Mucosa of descending colon (tissue), 3 donors: ENCODE results near the gene ARHGAP9. TPM values are rescaled to one million over a fixed set of nuclear protein-coding genes. Genes with fewer than 3 reads are reported as not detected.

ENCODE experiments used
- ATAC-seq: fragments of 200-7000 bp; cut with Tn5 transposase; one replicate; pipeline ENCODE4 v1.9.1; 2020; ENCODE audit warnings: mild to moderate bottlenecking, moderate library complexity
- DNase-seq, 3 donors: peaks; one replicate each; pipeline ENCODE4 v3.0.0-alpha.2; 2020
- H3K36me3 ChIP-seq: fragments of 200-600 bp; one replicate; pipeline ENCODE4 v1.8.0; 2021; ENCODE audit warnings: low read depth, mild to moderate bottlenecking
- H3K4me1 ChIP-seq: fragments of 200-600 bp; one replicate; pipeline ENCODE4 v1.8.0; 2021; ENCODE audit warnings: low read depth, mild to moderate bottlenecking
- H3K4me3 ChIP-seq: fragments of 200-600 bp; one replicate; pipeline ENCODE4 v1.8.0; 2021; ENCODE audit warnings: mild to moderate bottlenecking
- H3K9me3 ChIP-seq: fragments of 200-600 bp; one replicate; pipeline ENCODE4 v1.8.0; 2021; ENCODE audit warnings: mild to moderate bottlenecking
- intact Hi-C, 2 donors: fragments of 100-400 bp; cut with DNase I in 1 of 2; cut with micrococcal nuclease in 1 of 2; formaldehyde crosslinking; loops; one replicate each; pipeline versions ENCODE4 v1.11.0 to v1.11.1; 2022; cut with DNase I, micrococcal nuclease
- total RNA-seq, 3 donors: library from RNA; stranded (reverse); fragmentation: NEBNext Ultra II Directional in 2 of 3; extraction: Animal tissue kit (Norgen Biotek cat#: 25700) in 2 of 3; gene quantifications; one replicate each; pipeline versions ENCODE4 v1.2.1 to v1.2.4, GENCODE V29; 2021 to 2023
- TF ChIP-seq, protein P1 (sequence below): fragments of 200-600 bp; IDR thresholded peaks from one replicate; pipeline ENCODE4 v1.8.0; 2022; ENCODE audit warnings: antibody characterized with exemption, mild to moderate bottlenecking
- donor health status: DM: no; HTN: no; CAD: no; lungs with moderate emphysema.
- donor health status: DM: no; HTN: no; CAD: no.
- donor health status: DM: no; HTN: yes; CAD: no.

ARHGAP9 gene
- total RNA-seq, 3 donors from 2014 or later = 8.8 to 18.5 (median 15.0) TPM

DNA sequence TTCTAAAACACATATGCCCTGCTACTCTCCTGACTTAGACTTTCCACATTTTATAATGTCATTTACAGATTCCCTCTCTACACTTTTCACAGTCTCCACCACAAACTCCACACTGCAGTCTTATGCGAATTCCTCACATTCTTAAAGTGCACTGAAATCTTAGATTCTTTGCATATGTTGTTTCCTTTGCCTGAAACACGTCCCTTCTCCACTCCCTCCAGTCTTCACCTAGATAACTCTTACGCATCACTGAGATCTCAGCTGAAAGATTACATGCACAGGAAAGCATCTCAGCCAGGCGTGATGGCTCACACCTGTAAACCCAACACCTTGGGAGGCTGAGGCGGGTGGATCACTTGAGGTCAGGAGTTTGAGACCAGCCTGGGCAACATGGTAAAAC, 3.8 kb upstream of the ARHGAP9 start:
- intact Hi-C loops = no loop called here
- TF ChIP-seq, protein P1, sequence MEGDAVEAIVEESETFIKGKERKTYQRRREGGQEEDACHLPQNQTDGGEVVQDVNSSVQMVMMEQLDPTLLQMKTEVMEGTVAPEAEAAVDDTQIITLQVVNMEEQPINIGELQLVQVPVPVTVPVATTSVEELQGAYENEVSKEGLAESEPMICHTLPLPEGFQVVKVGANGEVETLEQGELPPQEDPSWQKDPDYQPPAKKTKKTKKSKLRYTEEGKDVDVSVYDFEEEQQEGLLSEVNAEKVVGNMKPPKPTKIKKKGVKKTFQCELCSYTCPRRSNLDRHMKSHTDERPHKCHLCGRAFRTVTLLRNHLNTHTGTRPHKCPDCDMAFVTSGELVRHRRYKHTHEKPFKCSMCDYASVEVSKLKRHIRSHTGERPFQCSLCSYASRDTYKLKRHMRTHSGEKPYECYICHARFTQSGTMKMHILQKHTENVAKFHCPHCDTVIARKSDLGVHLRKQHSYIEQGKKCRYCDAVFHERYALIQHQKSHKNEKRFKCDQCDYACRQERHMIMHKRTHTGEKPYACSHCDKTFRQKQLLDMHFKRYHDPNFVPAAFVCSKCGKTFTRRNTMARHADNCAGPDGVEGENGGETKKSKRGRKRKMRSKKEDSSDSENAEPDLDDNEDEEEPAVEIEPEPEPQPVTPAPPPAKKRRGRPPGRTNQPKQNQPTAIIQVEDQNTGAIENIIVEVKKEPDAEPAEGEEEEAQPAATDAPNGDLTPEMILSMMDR = no peak
- Histone ChIP-seq H3K9me3 (no peaks in the 10 kb centered on the region), H3K36me3 (no peaks in the 10 kb centered on the region), H3K4me3 (no peak overlapping the region), H3K4me1 (peaks cover under 1% of the 10 kb centered on the region)
- DNase-seq (no peak), ATAC-seq (no peak)

DNA sequence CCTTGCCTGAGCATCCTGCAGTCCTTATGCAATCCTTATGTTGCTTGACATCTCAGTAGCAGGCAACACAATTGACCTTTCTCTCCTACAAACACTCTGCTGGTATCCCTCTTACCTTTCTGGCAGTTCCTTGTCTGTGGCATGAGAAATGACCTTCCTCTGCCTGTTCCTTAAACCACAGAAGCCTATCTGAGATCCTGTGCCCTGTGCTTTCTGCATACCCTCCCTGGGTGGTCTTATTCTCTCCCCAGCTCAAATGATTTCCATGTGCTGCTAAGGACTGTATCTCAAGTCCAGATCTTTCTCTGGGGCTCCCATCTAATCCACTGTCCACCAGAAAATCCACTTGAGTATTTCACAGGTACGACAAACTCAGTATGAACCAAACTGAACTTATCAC, 2.0 kb upstream of the ARHGAP9 start:
- Histone ChIP-seq H3K36me3 (no peaks in the 10 kb centered on the region), H3K4me1 (no peaks in the 10 kb centered on the region), H3K4me3 (no peak overlapping the region), H3K9me3 (no peaks in the 10 kb centered on the region)
- TF ChIP-seq, protein P1 = no peak
- DNase-seq (no peak), ATAC-seq (no peak)
- intact Hi-C loops = no loop called here

DNA sequence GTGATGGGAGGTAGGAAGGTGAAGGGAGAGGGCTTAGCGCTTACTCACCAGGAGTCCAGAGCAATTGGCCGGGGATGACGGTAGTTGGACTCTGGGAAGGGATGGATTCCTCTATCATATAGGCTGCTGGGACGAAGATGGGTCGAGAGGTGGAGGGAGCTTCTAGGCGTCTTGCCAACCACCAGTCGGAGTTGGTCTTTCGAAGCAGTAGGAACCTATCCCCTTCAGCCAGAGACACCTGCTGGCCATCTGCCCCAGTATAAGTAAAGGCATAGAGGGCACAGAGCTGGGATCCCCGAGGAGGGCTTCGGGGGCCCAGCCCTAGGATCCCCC, 657 bp downstream of the ARHGAP9 start:
- no peak overlapping the region for H3K4me3 ChIP-seq
- ATAC-seq (no peak), DNase-seq (peak in 1 of 3 donors; percentile 25)
- no peaks in the 10 kb centered on the region for H3K36me3 ChIP-seq
- intact Hi-C loops = no loop called here
- H3K9me3 ChIP-seq = no peaks in the 10 kb centered on the region
- TF ChIP-seq, protein P1 = no peak
- H3K4me1 ChIP-seq = peaks cover 12% of the 10 kb centered on the region

DNA sequence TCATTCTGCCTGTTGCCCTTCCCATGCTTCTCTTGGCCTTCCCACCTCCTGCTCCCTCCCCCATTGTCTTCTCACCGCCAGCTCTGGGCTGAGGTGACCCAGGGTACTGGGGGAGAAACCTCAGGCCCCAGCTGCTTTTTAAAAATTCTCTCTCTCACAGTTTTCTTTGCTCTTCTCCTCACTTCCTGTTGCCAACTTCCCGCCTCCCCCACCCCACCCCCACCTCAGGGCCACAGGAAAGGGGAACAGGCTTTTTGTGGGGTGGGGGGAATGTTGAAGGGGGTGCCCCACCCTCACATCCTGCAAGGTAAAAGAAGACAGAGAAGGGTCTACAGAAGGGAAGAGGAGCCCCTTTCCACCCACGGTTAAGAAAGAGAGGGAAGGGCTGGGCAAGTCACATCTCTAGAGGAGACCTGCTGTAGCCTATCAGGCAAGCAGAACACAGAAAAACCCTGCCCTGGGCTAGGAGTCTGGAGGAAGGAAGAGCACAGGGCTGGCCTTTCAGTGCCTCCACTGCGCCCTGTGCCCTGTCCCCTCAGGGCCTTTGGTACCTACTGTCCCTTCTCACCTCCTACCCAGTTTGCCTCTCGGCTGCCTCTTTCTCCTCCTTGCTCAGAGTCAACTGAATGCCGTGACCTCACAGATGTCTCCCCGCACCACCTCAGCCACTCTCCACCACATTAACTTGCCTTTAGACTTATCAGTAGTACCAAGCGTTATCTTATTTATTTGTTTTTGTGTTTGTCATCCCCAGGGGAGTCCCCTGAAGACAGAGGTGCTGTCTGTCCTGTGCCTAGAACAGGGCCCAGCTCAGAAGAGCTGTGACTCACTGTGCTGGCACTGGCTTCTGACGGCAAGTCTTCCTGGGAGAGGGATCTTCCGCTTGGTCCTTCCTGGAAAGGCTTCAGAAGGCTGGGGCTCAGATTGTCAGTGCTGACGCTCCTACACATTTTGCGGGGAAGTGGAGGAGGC, 1.7 kb downstream of the ARHGAP9 start:
- Histone ChIP-seq H3K9me3 (no peaks in the 10 kb centered on the region), H3K4me1 (peaks cover 12% of the 10 kb centered on the region), H3K4me3 (no peak overlapping the region), H3K36me3 (no peaks in the 10 kb centered on the region)
- TF ChIP-seq, protein P1 = no peak
- ATAC-seq = peak; percentile 42
- intact Hi-C loops = no loop called here
- peak in 1 of 3 donors; percentile 28 for DNase-seq

DNA sequence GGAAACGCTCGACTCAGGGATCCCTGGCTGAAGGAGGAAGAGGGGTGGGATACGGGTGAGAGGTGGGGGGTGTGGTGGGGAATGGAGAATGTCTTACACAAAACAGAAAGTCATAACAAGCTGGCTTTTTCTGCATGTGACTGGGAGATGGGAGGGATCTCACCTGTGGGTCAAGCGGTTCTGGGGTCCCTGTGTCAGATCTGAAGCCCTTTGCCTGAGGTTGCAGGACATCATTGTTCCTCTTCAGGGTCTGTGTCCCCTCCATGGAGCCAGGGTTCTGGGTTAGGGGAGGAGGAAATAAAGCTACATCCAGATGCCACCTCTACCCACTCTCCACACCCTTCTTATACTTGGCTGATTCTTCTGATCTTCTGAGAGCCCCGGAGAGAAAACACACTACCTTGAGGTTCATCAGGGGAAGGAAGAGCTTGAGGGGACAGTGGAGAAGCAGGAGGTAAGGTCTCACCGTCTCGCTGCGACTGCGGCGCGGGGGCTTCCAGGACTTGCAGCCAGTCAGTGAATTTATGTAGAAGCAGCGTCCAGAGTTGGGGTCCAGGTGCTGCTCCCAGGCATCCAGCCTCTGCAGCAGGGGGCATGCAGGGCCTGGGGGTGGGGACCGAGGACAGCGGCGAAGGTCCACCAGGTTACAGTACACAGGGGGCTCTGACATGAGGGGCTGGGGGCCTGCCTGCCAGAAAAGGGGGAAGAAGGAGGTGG, 2.5 kb downstream of the ARHGAP9 start:
- Histone ChIP-seq H3K36me3 (no peaks in the 10 kb centered on the region), H3K4me3 (no peak overlapping the region), H3K4me1 (peaks cover 12% of the 10 kb centered on the region), H3K9me3 (no peaks in the 10 kb centered on the region)
- peak in 1 of 3 donors; percentile 31 for DNase-seq
- TF ChIP-seq, protein P1 = no peak
- ATAC-seq = peak; percentile 3
- intact Hi-C loops = no loop called here
